ENCODE data around the gene MLLT3.

MLLT3 gene

DNA sequence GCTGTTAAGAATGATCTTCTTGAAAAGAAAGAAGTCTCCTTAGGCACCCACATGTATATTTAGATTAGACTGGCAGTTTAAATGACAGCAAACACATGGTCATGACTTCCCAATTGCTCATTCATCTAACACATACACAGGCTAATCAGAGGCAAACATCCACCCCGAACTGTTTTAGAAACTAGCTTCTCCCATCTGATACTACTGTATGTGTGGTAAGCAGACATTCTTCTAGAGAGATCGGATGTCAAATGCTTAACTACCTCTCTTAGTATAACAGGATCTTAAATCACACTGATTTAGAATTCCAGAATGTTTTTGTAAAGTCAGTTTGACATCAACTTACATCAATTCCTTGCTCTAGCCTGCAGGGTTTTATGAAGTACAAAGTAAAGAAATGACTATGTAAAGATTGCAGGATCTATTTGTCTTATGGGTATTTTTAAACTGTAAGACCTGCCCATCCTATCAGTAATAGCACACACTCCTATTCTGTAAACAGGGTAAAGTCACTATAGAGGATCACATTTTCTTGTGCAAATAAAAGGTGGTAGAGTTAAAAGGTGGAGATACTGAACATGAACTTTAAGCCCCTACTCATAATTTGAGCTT lies 239.7 kb downstream of the MLLT3 start:
- Histone ChIP-seq H3K27me3 (ENCODE audit: control insufficient read depth, insufficient read depth, low read length) (no peaks in the 10 kb centered on the region), H3K4me2 (ENCODE audit: low read length) (peak overlapping the region; percentile 39), H3K36me3 (ENCODE audit: insufficient read depth, low read length) (no peaks in the 10 kb centered on the region), H3K9ac (ENCODE audit: low read depth, low read length) (no peak overlapping the region), H3K4me3 (ENCODE audit: low read length) (no peak overlapping the region), H3K9me3 (replicated peaks; ENCODE audit: low read length) (no peaks in the 10 kb centered on the region), H3K4me1 (ENCODE audit: control insufficient read depth, insufficient read depth, low read length) (peaks cover 15% of the 10 kb centered on the region)

DNA sequence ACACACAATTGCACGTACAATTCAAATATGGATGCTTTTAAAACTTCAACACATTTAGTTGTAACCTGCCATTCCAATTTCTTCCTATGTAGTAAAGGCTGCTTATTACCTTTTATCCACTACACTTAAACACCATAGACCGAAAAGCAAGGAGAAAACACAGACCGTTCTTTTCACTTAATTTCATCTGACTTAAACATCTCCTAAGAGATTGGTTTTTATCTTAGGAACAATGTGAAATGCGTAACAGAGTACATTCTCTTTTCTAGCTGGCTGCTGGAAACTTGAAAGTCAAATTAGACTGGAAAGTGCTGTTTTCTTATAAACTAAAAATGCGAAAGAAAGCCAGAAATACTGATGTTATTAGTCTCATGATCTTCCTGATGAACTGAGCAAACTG lies 241.8 kb downstream of the MLLT3 start:
- H3K9me3 ChIP-seq (replicated peaks; ENCODE audit: low read length): no peaks in the 10 kb centered on the region
- no peak overlapping the region for H3K4me3 ChIP-seq (ENCODE audit: low read length)
- no peak overlapping the region for H3K9ac ChIP-seq (ENCODE audit: low read depth, low read length)
- no peaks in the 10 kb centered on the region for H3K36me3 ChIP-seq (ENCODE audit: insufficient read depth, low read length)
- H3K4me1 ChIP-seq (ENCODE audit: control insufficient read depth, insufficient read depth, low read length): peaks cover 15% of the 10 kb centered on the region
- H3K27me3 ChIP-seq (ENCODE audit: control insufficient read depth, insufficient read depth, low read length): no peaks in the 10 kb centered on the region
- H3K4me2 ChIP-seq (ENCODE audit: low read length): no peak overlapping the region

DNA sequence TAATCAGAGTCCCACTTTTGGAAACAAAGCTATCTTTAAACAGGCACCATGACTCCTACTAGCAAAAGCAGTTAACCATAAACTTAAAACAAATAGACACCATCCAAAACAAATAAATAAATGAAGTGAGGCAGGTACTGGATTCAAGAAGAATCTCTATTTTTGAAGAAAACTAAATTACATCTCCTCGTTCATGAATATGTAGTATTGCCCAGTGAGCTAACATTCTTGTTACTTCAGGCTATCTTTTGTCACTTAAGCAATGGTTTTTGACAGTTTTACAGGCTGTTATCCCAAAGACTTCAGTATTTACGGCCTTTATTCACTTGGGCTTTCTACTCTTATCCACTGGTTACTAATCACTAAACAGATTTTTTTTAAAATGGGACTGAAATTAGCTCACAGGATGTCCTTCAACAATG lies 242.5 kb downstream of the MLLT3 start:
- no peaks in the 10 kb centered on the region for H3K27me3 ChIP-seq (ENCODE audit: control insufficient read depth, insufficient read depth, low read length)
- H3K9me3 ChIP-seq (replicated peaks; ENCODE audit: low read length): no peaks in the 10 kb centered on the region
- no peak overlapping the region for H3K4me3 ChIP-seq (ENCODE audit: low read length)
- H3K36me3 ChIP-seq (ENCODE audit: insufficient read depth, low read length): no peaks in the 10 kb centered on the region
- H3K4me1 ChIP-seq (ENCODE audit: control insufficient read depth, insufficient read depth, low read length): peaks cover 15% of the 10 kb centered on the region
- no peak overlapping the region for H3K4me2 ChIP-seq (ENCODE audit: low read length)
- H3K9ac ChIP-seq (ENCODE audit: low read depth, low read length): no peak overlapping the region

GRCh38 chr9:20378851-20379250 lies 243.4 kb downstream of the MLLT3 start:
- no peaks in the 10 kb centered on the region for H3K27me3 ChIP-seq (ENCODE audit: control insufficient read depth, insufficient read depth, low read length)
- no peaks in the 10 kb centered on the region for H3K36me3 ChIP-seq (ENCODE audit: insufficient read depth, low read length)
- H3K4me3 ChIP-seq (ENCODE audit: low read length): no peak overlapping the region
- no peak overlapping the region for H3K9ac ChIP-seq (ENCODE audit: low read depth, low read length)
- no peaks in the 10 kb centered on the region for H3K9me3 ChIP-seq (replicated peaks; ENCODE audit: low read length)
- peaks cover 10% of the 10 kb centered on the region for H3K4me1 ChIP-seq (ENCODE audit: control insufficient read depth, insufficient read depth, low read length)
- H3K4me2 ChIP-seq (ENCODE audit: low read length): no peak overlapping the region

DNA sequence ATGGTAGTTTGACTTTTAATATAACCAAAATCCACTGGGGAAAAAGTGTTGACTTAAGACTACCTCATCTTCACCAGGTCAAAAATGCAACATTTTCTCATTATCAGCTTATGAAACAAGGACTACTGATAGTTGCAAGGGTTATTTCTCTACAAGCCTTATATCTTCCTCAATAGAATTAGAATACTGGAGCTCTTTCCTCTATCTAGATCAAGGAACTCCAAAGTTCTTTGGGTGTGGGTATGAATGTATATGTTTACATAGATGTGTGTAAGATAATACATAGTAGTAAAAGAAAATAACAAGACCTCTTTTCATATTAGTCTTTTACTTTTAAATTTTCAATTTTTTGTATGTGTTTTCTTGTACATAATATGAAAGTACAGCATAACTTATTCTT lies 244.5 kb downstream of the MLLT3 start:
- Histone ChIP-seq H3K9ac (ENCODE audit: low read depth, low read length) (no peak overlapping the region), H3K4me3 (ENCODE audit: low read length) (no peak overlapping the region), H3K4me2 (ENCODE audit: low read length) (no peak overlapping the region), H3K36me3 (ENCODE audit: insufficient read depth, low read length) (no peaks in the 10 kb centered on the region), H3K4me1 (ENCODE audit: control insufficient read depth, insufficient read depth, low read length) (peaks cover 8% of the 10 kb centered on the region), H3K27me3 (ENCODE audit: control insufficient read depth, insufficient read depth, low read length) (no peaks in the 10 kb centered on the region), H3K9me3 (replicated peaks; ENCODE audit: low read length) (no peaks in the 10 kb centered on the region)

DNA sequence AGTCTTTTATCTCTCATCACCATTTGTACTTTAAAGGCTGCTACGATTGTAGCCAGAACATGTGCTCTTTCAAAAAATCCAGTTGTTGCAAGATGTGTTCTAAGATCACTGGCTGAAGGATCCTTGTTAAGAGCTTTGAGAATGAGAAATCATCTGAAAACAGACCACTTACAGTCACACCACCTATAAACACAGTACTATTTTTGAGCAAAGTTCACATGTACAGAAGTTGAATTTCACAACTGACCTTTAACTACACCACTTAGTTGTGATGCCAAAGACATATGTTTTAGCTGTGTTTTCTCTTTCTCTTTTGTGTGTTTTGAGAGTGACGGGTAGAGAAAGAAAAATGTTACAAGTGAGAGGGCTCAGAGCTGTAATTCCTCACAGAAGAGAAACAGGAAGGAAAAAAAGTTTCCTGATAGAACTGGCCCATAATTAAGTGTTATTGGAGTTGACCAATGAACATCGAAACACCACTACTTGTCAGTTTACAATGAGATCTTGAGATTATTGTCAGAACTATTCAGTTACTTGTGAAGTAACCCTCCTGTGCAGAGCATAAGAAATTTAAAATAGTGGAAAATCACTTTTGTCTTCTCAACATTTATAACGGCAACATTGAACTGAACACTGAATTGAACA lies 245.4 kb downstream of the MLLT3 start:
- Histone ChIP-seq H3K4me2 (ENCODE audit: low read length) (no peak overlapping the region), H3K36me3 (ENCODE audit: insufficient read depth, low read length) (no peaks in the 10 kb centered on the region), H3K9ac (ENCODE audit: low read depth, low read length) (no peak overlapping the region), H3K9me3 (replicated peaks; ENCODE audit: low read length) (no peaks in the 10 kb centered on the region), H3K4me3 (ENCODE audit: low read length) (no peak overlapping the region), H3K27me3 (ENCODE audit: control insufficient read depth, insufficient read depth, low read length) (no peaks in the 10 kb centered on the region), H3K4me1 (ENCODE audit: control insufficient read depth, insufficient read depth, low read length) (no peaks in the 10 kb centered on the region)

DNA sequence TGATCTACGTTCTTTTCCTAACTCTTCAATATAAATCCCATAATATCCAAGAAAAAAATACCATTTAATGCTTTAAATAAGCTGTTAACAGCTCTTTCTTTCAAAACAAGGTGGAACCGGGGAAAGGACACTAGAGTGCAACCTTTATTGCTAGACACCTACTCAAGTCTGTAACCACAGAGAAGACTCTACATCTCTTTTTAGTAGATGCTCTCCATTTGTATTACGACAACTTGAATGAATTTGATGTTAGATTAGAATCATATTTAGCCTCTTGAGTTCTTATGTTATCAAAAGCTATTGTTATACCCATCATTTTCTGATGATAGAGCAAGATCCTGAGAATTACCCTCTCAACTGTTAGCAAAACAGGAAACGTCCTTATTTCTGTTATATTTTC lies 246.3 kb downstream of the MLLT3 start:
- no peak overlapping the region for H3K4me3 ChIP-seq (ENCODE audit: low read length)
- H3K27me3 ChIP-seq (ENCODE audit: control insufficient read depth, insufficient read depth, low read length): no peaks in the 10 kb centered on the region
- no peak overlapping the region for H3K9ac ChIP-seq (ENCODE audit: low read depth, low read length)
- H3K36me3 ChIP-seq (ENCODE audit: insufficient read depth, low read length): no peaks in the 10 kb centered on the region
- H3K4me1 ChIP-seq (ENCODE audit: control insufficient read depth, insufficient read depth, low read length): no peaks in the 10 kb centered on the region
- no peaks in the 10 kb centered on the region for H3K9me3 ChIP-seq (replicated peaks; ENCODE audit: low read length)
- H3K4me2 ChIP-seq (ENCODE audit: low read length): no peak overlapping the region

DNA sequence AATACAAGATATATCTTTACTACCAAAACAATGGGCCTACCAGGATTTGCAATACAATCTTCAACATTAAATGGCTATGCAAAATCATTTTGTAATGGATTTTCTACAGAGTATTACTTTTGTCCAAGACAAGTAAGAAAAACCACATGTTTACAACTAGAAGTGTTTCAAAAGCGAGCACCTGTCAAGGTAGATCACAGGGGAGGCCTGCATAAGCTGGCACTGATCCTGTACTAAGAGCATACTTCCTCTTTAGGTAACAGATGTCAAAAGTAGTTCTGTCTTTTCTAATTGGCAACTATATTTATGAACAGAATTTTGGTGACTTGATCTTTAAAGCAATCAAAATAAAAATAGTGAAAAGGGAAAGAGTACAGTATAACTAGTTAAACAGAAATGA lies 249.0 kb downstream of the MLLT3 start:
- Histone ChIP-seq H3K4me2 (ENCODE audit: low read length) (no peak overlapping the region), H3K4me3 (ENCODE audit: low read length) (no peak overlapping the region), H3K9me3 (replicated peaks; ENCODE audit: low read length) (no peaks in the 10 kb centered on the region), H3K9ac (ENCODE audit: low read depth, low read length) (no peak overlapping the region), H3K4me1 (ENCODE audit: control insufficient read depth, insufficient read depth, low read length) (no peaks in the 10 kb centered on the region), H3K27me3 (ENCODE audit: control insufficient read depth, insufficient read depth, low read length) (no peaks in the 10 kb centered on the region), H3K36me3 (ENCODE audit: insufficient read depth, low read length) (no peaks in the 10 kb centered on the region)

DNA sequence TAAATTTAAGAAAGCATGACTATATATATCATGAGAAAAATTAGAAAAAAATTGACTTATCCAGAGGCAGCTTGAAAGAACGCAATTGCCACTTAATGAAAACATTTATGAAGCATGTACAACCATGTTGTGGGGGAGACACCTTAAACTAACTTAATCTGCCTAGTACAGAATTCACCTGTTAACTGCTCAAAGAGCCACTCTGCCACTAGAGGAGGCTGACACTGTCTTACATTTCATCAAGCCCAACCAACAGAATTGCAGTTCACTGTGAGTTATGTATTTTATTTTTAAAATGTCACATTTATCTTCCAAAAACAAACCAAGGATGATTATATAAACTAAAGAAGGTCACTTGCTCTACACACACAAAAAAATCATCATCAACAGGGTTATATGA lies 252.9 kb downstream of the MLLT3 start:
- Histone ChIP-seq H3K36me3 (ENCODE audit: insufficient read depth, low read length) (no peaks in the 10 kb centered on the region), H3K4me1 (ENCODE audit: control insufficient read depth, insufficient read depth, low read length) (no peaks in the 10 kb centered on the region), H3K4me2 (ENCODE audit: low read length) (no peak overlapping the region), H3K4me3 (ENCODE audit: low read length) (no peak overlapping the region), H3K27me3 (ENCODE audit: control insufficient read depth, insufficient read depth, low read length) (no peaks in the 10 kb centered on the region), H3K9ac (ENCODE audit: low read depth, low read length) (no peak overlapping the region), H3K9me3 (replicated peaks; ENCODE audit: low read length) (no peaks in the 10 kb centered on the region)

GRCh38 chr9:20367855-20368254 lies 254.4 kb downstream of the MLLT3 start:
- Histone ChIP-seq H3K4me1 (ENCODE audit: control insufficient read depth, insufficient read depth, low read length) (no peaks in the 10 kb centered on the region), H3K27me3 (ENCODE audit: control insufficient read depth, insufficient read depth, low read length) (no peaks in the 10 kb centered on the region), H3K9ac (ENCODE audit: low read depth, low read length) (no peak overlapping the region), H3K9me3 (replicated peaks; ENCODE audit: low read length) (no peaks in the 10 kb centered on the region), H3K36me3 (ENCODE audit: insufficient read depth, low read length) (peaks cover 4% of the 10 kb centered on the region), H3K4me3 (ENCODE audit: low read length) (no peak overlapping the region), H3K4me2 (ENCODE audit: low read length) (no peak overlapping the region)

GRCh38 chr9:20364959-20365358 lies 257.3 kb downstream of the MLLT3 start:
- H3K27me3 ChIP-seq (ENCODE audit: control insufficient read depth, insufficient read depth, low read length): no peaks in the 10 kb centered on the region
- no peak overlapping the region for H3K4me2 ChIP-seq (ENCODE audit: low read length)
- no peak overlapping the region for H3K9ac ChIP-seq (ENCODE audit: low read depth, low read length)
- no peaks in the 10 kb centered on the region for H3K4me1 ChIP-seq (ENCODE audit: control insufficient read depth, insufficient read depth, low read length)
- peaks cover 9% of the 10 kb centered on the region for H3K36me3 ChIP-seq (ENCODE audit: insufficient read depth, low read length)
- no peak overlapping the region for H3K4me3 ChIP-seq (ENCODE audit: low read length)
- H3K9me3 ChIP-seq (replicated peaks; ENCODE audit: low read length): no peaks in the 10 kb centered on the region

GRCh38 chr9:20363233-20363632 lies 259.1 kb downstream of the MLLT3 start:
- H3K4me3 ChIP-seq (ENCODE audit: low read length): no peak overlapping the region
- H3K9ac ChIP-seq (ENCODE audit: low read depth, low read length): no peak overlapping the region
- H3K4me1 ChIP-seq (ENCODE audit: control insufficient read depth, insufficient read depth, low read length): peaks cover 4% of the 10 kb centered on the region
- H3K36me3 ChIP-seq (ENCODE audit: insufficient read depth, low read length): peaks cover 9% of the 10 kb centered on the region
- H3K9me3 ChIP-seq (replicated peaks; ENCODE audit: low read length): no peaks in the 10 kb centered on the region
- H3K4me2 ChIP-seq (ENCODE audit: low read length): no peak overlapping the region
- H3K27me3 ChIP-seq (ENCODE audit: control insufficient read depth, insufficient read depth, low read length): no peaks in the 10 kb centered on the region

Measured in skeletal muscle satellite cell (primary cell).